CD4-positive, alpha-beta T cell treated with Interleukin-21 for 1 hour (primary cell): ENCODE results near the gene SIGLEC6.
"Not testable (repeated sequence)": the region's sequence is repeated elsewhere in the genome, so short reads cannot be mapped to it uniquely, and the experiment has no call there.

Source experiments
- DNase-seq: peaks from one replicate; pipeline ENCODE4 v3.0.0-alpha.2; 2020

The SIGLEC6 gene

DNA sequence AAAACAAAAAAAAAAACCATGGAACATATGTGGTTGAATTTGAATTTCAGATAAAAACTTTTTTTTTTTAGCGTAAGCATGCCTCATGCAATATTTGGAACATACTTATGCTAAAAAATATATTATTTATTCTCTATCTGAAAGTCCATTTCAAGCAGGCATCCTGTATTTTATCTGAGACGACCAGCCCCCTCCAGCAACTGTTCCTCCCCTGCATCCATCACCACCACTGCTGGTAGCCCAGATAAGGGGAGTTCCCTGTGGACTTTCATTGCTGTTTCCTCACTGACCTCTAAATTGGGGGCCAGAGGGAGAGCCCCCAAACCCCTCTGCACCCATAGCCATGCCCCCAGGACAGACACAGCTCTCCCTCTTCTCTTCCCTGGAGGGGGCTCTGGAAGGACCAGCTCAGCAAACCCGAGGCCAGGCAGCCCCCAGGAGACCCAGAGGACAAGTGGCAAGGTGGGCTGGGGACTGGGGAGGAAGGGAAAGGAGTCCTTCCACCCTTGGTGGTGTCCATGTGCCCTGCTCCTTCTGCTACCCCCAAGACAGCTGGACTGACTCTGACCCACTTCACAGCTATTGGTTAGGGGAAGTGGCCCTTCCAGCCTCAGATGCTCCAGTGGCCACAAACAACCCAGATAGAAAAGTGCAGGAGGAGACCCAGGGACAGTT is 23.3 kb downstream of the SIGLEC6 start:
- DNase-seq: no peak

DNA sequence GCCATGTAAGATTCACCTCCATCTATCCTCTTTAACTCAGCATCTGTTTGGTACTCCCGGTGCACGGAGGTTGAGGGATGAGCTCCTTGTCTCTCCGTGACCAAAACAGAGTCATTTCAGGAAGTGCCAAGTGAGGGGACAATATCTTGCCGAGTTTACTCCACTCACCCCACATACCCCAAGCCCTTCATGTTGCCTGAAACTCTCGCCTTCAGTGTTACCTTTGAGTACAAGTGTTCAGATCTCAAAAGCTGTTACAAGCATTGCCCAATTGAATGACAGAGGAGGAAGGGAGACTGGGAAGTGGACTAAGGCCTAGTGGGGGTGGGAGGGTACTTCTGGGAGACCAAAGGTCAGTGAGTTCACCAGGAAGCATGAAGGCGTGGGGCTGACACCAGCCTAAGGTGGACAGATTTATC is 23.8 kb downstream of the SIGLEC6 start:
- no peak for DNase-seq

DNA sequence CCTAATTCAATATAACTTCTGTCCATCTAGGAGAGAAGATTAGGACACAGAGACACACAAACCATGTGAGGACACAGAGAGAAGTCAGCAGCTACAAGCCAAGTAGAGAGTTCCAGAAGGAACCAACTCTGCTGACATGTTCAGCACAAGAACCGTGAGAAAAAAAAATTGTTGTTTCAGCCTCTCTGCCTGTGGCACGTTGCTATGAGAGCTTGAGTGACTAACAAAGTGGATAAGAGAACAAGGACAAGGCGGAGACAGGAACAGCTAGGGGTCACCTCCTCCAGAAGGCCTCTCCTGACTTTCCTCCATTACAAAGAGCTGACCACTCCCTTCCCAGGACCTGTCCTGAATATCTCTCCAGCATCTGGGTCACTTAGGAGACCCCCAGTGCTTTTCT is 24.3 kb downstream of the SIGLEC6 start:
- no peak for DNase-seq

DNA sequence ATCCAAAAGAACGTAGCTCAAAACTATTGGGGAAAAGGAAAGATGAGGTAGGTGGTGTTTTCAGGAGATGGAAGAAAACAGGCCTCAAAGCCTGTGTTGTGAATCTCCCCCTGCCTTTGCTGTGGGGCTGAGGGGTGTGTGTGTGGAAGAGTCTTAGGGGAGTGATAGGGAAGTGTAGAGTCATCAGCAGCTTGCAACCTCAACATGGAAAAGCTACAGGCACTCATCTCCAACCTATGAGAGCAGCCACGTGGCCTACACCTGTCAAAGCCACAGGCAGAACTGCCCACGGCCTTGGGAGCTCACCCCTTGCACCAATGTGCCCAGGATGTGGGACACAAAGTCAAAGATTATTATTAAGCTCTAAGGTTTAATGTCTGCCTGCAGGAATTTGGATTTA is 25.6 kb downstream of the SIGLEC6 start:
- no peak for DNase-seq

DNA sequence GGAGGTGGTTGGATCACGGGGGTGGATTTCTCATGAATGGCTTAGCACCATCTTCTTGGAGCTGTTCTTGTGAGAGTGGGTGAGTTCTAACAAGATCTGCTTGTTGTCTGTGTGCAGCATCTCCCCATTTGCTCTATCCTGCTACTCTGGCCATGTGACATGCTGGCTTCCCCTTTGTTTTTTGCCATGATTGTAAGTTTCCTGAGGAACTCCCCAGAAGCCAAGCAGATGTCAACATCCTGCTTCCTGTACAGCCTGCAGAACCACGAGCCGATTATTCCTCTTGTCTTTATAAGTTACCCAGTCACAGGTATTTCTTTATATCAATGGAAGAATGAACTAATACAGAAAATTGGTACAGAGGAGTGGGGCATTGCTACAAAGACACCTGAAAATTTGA is 27.6 kb downstream of the SIGLEC6 start:
- DNase-seq: no peak

DNA sequence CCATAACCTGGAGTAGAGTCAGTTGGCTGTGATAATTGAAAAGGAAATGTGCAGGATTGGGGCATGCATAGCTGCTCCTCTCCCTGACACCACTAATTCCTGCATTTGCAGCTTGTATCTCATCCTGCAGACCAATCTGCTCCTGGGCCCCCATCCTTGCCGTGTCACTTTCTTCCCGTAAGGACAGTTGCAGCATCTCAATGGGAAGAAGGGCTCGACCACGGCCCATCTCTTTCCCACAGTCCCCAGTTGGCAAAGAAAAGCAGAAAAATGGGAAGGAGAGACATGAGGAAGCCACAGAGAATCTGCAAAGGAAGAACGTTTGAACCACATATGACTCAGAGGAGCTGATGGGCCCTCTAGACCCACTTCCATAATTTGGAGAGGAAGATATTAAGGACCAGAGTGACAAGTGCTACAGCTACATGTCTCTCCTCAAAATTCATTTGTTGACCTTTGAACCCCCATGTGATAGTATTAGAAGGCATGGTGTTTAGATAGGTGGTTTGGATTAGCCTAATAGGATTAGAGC is 28.1 kb downstream of the SIGLEC6 start:
- DNase-seq: no peak

DNA sequence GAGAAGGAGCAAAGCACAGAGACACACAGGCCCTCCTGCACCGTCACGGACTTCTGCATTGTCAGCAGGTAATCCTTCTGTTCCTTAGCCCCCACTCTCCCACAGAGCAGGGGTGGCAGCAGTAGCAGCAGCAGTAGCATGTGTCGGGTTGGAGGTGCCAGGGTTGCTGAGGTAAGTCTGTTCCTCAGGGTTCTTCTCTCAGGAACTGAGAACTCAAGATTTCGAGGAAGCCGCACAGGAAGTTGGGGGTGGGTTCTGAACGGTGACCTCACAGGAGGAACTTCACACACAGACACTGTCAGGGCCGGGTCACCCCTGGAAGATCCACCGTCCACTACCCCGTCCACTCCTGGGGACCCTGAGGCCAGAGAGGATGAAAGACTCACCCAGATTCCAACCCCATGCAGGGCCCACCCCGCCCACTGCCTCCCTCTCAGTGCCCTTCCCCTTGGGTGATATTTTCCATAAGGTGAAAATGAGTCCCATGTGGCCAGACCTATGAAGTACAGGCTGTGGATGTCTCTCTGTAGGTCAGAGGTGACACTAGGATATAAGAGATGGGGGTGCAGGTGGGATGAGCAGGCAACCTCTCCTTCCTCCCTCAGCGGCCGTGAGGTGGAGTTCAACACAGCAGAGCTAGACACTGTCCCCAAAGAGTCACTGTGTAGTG is 29.7 kb downstream of the SIGLEC6 start, which contains the start of gene SIGLEC12:
Gene SIGLEC12, minus strand, starts transcription at position 207 of the 670 bp plus-strand sequence. Its CDS starts 67 bp downstream, at position 140.
- no peak for DNase-seq

DNA sequence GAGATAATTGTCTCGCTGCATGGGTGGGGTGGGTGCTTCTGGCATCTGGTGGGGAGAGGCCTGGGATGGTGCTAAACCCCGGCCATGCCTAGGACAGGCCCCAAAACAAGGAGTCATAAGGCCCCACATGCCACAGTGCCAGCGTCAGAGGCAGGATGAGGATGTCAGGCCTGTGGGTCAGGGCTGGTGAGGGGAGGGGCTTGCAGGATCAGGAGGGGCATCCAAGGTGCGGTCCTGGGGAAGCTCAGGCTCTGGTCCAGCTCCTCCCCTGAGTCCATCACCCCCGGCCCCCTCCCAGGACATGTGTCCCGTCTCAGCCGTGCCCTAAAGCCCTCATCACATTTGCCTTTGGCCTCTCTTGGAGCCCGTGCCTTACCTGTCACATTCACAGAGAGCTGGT is 30.5 kb downstream of the SIGLEC6 start:
- not testable (repeated sequence) for DNase-seq

DNA sequence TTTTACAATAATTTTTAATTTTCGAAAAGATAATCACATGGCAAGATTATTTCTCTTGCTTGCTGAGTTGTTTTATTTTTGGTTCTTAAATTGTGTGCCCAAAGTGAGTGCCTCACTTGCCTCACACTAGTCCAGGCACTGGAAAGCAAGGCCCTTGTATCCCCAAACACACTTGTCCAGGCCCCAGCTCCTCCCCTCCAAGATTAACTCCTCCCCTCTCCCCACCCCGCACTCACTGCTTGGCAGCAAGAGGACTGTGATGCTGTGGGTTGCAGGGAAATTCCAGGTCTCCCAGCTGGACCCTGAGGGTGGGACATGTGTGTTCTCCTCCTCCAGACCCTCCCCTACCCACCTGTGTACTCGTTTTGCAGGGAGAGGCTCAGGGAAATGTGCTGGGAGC is 33.8 kb downstream of the SIGLEC6 start:
- DNase-seq: no peak

DNA sequence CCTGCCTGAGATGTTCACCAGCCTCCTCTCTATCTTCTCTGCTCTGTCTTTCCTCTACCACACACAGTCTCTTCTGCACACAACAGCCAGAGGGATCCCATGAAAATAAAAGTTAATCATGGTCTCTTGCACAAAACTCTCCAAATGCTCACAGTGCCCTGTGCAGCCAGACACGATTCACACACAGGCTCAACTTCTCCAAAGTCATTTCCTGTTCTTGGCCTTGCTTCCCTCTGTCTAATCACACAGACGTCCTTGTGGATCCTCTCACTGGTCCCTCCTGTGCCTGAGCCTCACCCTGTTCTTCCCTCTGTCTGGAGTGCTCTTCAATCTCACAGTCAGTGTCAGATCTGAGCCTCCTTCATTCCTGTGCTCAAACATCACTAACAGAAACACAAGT is 37.7 kb downstream of the SIGLEC6 start:
- no peak for DNase-seq

DNA sequence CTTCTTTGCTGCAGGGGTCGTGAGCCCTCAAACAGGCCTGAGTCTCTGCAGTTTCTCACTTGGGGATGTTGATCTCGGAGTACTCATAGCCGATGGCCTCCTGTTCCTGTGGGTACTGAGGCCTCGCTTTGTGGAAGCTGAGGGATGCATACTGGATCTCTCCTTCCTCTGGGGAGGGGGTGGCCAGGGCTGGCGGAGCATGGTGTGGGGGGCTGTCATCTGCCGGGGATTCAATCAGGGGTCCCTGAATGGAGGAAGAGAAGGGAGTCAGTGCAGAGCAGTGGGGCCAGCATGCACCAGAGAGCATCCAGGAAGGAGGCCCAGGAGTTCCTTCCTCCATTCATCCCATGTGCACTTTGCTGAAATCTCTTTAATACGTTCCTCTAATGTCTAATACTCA is 39.9 kb downstream of the SIGLEC6 start:
- DNase-seq: no peak

DNA sequence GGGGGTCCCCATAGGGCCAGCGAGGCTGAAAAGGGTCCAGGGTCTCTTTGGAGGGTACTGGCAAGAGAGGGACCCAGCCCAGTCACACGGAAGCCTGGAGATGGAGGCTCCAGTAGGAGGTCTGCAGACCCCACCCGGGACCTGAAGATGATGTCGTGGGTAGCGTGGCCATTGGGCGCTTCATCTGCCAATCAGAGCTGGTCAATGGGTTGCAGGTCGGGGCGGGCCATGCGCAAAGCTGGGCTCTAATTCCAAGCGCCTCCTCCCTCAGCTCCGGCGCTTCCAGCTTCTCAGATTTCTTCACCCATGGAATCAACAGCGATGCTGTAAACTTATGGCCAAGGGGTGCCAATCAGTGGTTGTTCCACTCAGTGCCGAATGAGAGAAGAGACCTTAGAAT is 40.8 kb downstream of the SIGLEC6 start:
- DNase-seq: no peak

DNA sequence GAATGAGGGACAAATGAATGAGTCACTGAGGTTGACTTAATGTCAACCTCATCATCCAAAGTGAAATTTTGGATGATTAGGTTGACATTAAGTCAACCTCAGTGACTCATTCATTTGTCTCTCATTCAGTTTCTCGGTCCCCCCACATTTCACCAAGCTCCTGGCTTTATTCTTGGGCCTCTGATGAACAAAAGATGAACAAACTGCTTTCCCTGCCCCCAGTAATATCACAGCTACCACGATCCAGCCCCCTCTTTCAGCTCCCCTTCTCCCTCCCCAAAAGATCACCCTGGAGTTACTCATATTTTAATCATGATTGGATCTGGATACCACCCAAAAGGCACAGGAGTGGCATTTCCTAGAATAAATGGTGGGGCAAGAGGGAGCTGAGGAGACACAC is 42.4 kb downstream of the SIGLEC6 start:
- DNase-seq: no peak

DNA sequence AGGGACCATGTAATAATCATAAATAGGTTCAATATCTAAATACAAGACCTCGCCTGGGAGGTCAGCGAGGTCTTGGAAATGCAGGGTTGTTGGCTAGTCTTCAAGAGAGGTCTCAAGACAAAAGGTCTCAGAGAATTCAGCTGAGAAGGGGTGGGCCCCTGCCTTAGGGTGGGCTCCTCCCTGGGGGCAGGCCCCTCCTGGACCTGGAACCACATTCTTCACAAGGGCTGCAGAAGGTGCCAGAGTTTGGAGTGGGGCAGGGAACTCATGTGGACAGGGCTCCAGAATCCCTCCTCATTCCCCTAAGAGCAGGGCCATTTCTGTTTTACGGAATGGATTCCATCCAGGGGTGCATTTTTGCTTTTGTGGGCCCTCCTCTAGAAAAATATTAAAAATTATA is 43.0 kb downstream of the SIGLEC6 start:
- no peak for DNase-seq

DNA sequence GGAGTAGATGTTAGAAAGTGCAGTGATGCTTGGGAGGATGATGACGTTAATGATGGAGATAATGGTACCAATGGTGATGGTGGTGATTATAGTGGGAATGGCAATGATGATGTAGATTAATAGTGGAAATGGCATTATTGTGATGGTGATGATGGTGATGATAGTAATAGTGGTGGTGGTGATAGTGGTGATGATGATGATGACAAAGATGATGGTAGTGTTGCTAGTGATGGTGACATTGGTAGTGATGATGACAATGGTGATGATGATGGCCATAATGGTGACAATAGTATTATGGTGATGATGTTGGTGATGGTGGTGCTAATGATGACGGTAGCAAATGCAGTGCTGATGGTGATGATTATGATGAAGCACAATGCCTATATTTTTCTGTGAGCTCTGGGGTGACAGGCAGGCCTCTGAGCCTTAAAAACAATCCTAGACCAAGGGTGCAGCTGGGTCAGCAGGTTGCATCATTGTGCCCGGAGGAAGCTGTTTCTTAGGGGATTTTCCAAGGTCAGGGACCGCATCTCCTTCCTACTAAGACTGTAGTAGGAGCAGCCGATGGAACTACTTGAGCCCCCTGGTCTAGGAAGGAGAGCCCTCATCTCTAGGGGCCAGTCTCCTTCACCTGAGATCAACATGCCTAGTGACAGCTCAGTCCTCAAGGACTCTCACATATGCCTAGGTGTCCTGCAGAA is 45.4 kb downstream of the SIGLEC6 start:
- no peak for DNase-seq

DNA sequence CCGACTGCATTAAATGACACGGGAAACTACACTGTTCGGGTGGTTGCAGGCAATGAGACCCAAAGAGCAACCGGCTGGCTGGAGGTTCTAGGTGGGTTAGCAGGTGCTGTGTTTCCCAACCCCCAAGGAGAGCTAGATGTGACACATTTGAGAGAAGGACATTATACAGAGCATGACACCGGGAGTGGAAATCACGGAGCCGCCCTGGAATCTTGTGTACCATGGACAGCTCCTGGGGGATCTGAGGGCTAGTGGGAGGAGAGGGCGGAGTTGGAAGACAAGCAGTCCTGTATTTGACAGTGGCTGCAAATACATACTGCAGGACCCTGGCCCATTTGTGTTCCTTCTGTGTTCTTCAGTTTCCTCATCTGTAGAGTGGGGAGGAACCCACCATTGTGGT is 50.9 kb downstream of the SIGLEC6 start:
- DNase-seq: no peak

DNA sequence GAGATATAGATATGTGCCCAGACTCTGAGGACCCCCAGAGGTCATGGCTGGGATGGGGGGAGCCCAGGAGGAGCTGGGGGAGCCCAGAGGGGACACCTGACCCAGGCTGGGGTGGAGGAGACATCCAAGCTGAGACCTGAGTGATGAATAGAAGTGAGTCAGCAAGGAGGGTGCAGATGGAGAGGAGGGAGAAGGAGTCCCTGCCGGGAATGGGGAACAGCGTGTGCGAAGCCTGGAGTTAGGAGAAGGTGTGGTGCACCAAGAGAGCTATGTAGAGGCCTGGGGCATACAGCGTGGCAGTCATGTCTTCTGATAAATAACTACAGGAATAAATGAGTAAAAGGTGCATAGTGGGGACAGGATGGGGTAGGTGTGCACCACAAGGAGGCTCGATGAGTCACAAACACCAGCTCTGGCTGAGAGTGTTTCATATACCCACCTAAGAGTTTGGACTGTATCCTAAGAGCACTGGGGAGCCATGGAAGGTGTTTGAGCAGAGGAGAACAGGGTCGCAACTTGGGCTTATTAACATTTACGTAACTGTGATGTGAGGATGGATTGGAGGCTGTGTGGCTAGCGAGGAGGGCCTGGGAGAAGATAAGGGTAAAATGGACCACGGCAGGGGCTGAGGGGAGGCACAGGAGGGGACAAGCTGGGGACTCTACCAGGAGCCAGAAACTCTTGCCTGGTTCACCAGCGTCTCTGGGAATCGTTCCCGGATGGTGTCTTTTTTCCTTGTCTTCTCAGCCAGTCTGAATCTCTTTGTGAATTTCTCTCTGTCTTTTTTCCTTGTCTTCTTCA is 51.7 kb downstream of the SIGLEC6 start:
- no peak for DNase-seq

DNA sequence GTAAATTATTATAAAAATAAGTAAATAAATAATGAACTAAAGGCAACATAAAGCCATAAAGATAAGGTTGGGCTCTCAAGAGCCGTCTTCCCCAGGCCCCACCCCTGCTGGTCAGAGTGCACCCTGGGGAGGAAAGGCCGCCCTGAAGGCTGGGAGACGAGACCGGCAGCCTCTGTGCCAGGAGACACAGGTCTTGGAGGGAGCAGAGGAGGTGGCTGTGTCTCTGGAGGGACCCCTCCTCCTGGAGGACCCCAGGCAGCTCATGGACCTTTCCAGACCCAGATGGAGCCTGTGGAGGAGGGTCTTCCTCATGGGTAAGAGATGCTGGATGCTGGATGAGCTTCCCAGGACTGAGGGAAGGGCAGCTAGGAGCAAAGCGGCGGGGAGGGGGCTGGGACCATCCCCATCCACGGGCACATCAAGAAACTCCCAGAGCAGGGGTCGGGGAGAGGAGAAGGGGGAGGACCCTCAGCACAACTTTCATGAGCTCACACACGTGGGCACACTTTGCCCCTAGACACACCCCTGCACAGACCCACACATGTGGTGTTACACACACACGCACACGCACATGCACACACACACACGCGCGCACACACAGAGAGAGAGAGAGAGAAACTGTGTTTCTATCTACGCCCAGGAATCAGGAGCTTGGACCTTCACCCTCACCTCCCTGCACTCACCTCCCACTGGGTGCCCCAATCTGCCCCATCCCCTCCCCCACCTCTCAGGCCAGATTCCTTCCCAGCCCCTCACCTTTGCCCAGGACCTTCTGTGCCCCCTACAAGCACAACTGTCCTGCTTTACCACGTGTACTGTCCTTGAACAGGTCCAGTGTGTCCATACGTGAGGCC is 52.9 kb downstream of the SIGLEC6 start, which contains the start of gene CEACAM18:
Gene CEACAM18, plus strand, starts transcription at position 159 of the 854 bp plus-strand sequence.
- DNase-seq: no peak

DNA sequence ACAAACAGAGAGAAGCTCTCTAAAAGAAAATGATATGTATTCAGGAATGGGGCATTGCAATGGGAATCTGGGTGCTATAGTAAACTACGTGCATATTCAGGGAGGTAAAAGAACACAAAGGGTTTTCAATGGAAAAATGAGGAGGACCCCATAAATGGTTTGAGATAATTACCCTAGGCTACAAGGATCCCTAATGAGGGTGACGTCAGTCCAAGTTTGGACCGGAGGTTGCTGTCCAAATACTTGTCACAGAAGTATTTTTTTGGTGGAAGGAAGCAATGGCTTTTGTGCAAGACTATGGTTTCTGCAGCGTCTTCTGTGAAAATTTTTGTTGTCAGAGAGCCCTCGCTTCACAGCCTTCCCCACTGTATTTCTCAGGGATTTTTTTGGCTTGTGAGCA is 54.1 kb downstream of the SIGLEC6 start:
- no peak for DNase-seq

DNA sequence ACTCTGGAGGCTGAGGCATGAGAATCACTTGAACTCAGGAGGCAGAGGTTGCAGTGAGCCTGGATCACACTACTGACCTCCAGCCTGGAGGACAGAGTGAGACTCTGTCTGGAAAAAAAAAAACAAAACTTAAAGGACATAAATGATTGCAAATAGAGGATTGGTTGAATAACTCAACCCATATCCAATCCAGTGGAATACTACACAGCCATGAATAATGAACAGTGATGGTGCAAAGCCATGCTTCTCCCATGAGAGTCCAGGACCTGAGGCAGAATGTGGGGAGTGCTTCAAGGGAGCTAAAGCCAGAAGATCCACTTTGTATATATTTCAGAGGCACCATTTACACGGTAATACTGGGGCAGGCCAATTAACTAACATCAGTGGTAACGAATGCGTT is 55.3 kb downstream of the SIGLEC6 start:
- no peak for DNase-seq

DNA sequence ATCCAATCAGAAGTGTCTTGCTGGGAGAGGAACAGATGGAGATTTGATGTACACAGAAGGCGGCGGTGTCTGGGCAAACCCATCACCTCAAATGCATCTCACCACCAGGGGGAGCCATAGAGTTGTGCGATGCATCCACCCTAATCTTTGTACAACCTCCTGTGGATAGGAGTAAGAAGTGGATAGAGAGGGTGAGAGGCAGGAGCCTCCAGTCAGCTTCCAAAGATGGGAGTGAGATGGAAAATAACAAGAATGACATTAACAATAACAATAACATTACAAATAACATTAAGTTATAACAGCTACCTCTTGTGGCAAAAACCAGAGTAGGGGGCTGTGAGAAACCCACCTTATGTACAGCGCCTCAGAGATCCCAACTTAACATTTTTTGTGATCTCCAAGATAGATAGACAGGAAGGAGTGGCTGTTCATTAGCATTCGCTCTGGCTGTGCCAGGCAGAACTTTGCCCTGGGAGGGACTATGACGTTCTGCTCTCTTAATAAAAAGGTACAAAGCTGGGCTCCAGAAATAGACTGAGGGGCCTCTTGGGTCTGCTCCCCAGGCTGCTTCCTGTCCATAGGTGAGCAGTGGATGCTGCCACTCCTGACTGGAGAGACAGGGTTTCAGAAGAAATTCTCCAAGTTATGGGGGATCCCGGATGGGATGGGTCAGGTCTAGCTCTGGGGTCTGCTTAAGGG is 58.3 kb downstream of the SIGLEC6 start:
- DNase-seq: peak; percentile 71
